Measurements from ENCODE around the gene MSN. TPM values are rescaled to one million over a fixed set of nuclear protein-coding genes. Genes with fewer than 3 reads are reported as not detected.

The MSN gene
- total RNA-seq, 2 experiments from 2014 or later, result 268 to 273 TPM

DNA sequence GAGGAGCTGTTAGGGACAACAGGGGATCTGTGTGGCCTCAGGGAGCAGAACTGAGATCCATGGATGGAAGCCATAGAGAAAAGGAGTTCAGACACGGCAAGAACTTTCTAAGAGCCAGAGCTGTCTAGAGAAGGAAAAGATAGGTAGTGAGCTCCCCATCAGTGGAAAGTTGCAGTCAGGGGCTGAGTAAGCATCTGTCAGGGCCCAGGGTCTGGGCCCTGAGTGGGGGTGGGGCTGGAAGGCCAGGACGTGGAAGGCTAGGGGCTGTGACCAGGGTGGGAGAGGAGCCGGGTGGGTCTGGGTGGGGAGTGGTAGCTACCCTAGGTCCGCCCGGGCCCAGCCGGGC is 324 bp upstream of the MSN start:
- Histone ChIP-seq H3K4me3 (ENCODE audit: low read length) (peak overlapping the region; percentile 15), H3K4me1 (ENCODE audit: insufficient read depth, low read length) (peaks cover 19% of the 10 kb centered on the region), H3K27me3 (ENCODE audit: control insufficient read depth in 1 of 2, insufficient read depth in 2 of 2, low read length in 2 of 2) (no peaks in the 10 kb centered on the region), H3K9me3 (ENCODE audit: control insufficient read depth in 1 of 2, insufficient read depth in 1 of 2, low read length in 2 of 2) (no peaks in the 10 kb centered on the region), H3K27ac (ENCODE audit: low read depth in 1 of 2, low read length in 2 of 2) (peak overlapping the region in 1 of 2 donors; percentile 13), H3K36me3 (ENCODE audit: insufficient read depth, low read length) (peaks cover 4% of the 10 kb centered on the region)
- ChIA-PET POLR2A (interaction anchor here (0.7 to 4.5 kb wide), 6 partner anchors 19 to 350 kb away, joined by 3 to 25 read pairs (median 8); no protein-coding TSS in a partner anchor), CTCF (interaction anchor here (1.7 kb wide), 1 partner anchor 9 kb away, joined by 5 read pairs; no protein-coding TSS in a partner anchor)
- Mint-ChIP-seq H3K27me3 (no peaks in the 10 kb centered on the region), H3K36me3 (ENCODE audit: low read depth) (peaks cover 42% of the 10 kb centered on the region), H3K4me3 (peak overlapping the region; percentile 93), H3K27ac (peak overlapping the region; percentile 93), H3K4me1 (ENCODE audit: low read depth) (peaks cover 42% of the 10 kb centered on the region), H3K9me3 (no peaks in the 10 kb centered on the region)
- no peak for ATAC-seq (ENCODE audit: poor library complexity)
- DNase-seq, result peak in 1 of 14 experiments; percentile 5
- TF ChIP-seq, protein P1, sequence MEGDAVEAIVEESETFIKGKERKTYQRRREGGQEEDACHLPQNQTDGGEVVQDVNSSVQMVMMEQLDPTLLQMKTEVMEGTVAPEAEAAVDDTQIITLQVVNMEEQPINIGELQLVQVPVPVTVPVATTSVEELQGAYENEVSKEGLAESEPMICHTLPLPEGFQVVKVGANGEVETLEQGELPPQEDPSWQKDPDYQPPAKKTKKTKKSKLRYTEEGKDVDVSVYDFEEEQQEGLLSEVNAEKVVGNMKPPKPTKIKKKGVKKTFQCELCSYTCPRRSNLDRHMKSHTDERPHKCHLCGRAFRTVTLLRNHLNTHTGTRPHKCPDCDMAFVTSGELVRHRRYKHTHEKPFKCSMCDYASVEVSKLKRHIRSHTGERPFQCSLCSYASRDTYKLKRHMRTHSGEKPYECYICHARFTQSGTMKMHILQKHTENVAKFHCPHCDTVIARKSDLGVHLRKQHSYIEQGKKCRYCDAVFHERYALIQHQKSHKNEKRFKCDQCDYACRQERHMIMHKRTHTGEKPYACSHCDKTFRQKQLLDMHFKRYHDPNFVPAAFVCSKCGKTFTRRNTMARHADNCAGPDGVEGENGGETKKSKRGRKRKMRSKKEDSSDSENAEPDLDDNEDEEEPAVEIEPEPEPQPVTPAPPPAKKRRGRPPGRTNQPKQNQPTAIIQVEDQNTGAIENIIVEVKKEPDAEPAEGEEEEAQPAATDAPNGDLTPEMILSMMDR (IDR thresholded peaks at IDR 0.05), result no peak
- intact Hi-C loops (cut with DNase I, micrococcal nuclease), result loop anchor here (1.0 to 5.0 kb wide), 2 partner anchors 35 to 72 kb away; no protein-coding TSS in a partner anchor

DNA sequence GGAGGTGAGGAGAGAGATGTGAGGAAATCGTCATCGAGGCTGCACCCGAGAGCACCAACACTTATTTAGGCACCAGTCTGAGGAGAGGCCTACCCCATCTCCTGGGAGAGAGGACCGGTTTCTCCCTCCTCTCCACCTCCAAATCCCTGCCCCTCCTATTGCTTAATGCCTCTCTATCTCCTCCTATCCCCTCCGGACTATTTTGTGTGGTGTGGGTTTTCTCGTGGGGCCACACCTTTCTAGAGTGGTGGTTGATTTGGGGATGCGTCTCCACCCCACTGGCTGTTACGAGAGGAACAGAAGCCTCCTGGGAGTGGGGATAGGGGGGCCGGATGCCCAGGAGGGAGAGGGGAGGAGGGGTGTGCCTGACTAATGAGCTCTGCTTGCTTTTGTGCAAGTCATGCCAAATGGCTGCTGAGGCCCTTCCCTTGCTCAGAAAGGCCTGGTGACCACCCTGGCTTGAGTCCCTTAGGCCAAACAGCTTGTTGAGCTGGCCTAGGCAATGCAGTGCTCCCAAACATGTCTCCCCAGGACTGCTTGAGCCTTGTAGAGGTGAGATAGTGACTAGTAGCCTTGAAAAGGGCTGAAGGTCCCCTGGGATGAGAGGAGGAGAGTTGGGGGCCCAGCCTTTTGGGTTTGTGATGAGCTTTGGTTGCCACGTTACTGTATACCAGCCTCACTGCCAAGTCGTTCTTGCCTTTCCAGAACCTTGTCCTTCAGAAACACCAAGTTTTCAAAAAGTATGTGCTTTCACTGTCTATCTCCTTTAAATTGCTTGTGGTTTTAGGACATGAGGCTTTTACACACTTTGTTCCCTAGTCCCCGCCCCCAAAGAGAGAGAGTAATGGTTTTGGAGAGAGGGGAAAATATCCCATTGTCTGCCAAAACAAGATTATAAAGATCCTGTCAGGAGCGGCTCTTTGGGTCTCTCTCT is 1.2 kb downstream of the MSN start:
- peak overlapping the region; percentile 73 for H3K4me3 ChIP-seq (ENCODE audit: low read length)
- ATAC-seq (ENCODE audit: poor library complexity) (peak; percentile 70), DNase-seq (peak; percentile 11 to 85 (median 53))
- ChIA-PET POLR2A (interaction anchor here (0.6 to 4.5 kb wide), 8 partner anchors 12 to 336 kb away, joined by 3 to 25 read pairs (median 6); no protein-coding TSS in a partner anchor), CTCF (interaction anchor here (1.7 kb wide), 1 partner anchor 11 kb away, joined by 5 read pairs; no protein-coding TSS in a partner anchor)
- peaks cover 11% of the 10 kb centered on the region for H3K36me3 ChIP-seq (ENCODE audit: insufficient read depth, low read length)
- intact Hi-C loops (cut with DNase I, micrococcal nuclease), result loop anchor here (2.0 to 5.0 kb wide), 4 partner anchors 30 to 74 kb away; no protein-coding TSS in a partner anchor
- H3K4me1 Mint-ChIP-seq (ENCODE audit: low read depth), result peaks cover 55% of the 10 kb centered on the region
- H3K4me1 ChIP-seq (ENCODE audit: insufficient read depth, low read length), result peaks cover 29% of the 10 kb centered on the region
- H3K27me3 Mint-ChIP-seq, result no peaks in the 10 kb centered on the region
- H3K9me3 Mint-ChIP-seq, result no peaks in the 10 kb centered on the region
- H3K27ac Mint-ChIP-seq, result peak overlapping the region; percentile 93
- peak overlapping the region; percentile 72 to 84 for H3K27ac ChIP-seq (ENCODE audit: low read depth in 1 of 2, low read length in 2 of 2)
- no peaks in the 10 kb centered on the region for H3K27me3 ChIP-seq (ENCODE audit: control insufficient read depth in 1 of 2, insufficient read depth in 2 of 2, low read length in 2 of 2)
- TF ChIP-seq, protein P1 (IDR thresholded peaks at IDR 0.05), result no peak
- peaks cover 58% of the 10 kb centered on the region for H3K36me3 Mint-ChIP-seq (ENCODE audit: low read depth)
- no peaks in the 10 kb centered on the region for H3K9me3 ChIP-seq (ENCODE audit: control insufficient read depth in 1 of 2, insufficient read depth in 1 of 2, low read length in 2 of 2)
- peak overlapping the region; percentile 99 for H3K4me3 Mint-ChIP-seq

DNA sequence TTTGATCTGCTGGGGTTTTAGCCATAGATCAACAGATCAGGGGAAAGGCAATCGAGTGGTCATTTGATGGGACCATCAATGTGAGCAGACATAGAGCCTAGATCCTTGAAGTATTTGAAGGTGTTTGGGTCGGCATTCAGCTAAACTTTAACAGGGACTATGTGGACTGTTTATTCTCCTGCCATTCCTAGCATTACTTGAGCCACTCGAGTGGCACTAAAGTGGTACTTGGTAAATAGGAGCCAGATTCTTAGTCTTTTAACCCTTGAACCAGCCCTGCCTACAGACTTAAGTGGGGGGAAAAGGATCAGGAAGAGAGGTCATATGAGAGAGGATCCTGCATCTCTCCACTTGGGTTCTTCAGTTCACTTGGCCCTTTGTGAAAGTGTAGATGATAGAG is 3.8 kb downstream of the MSN start:
- CTCF ChIA-PET, result interaction anchor here (1.7 kb wide), 1 partner anchor 35 kb away, joined by 5 read pairs; no protein-coding TSS in a partner anchor
- no peak for DNase-seq

More for the DNA sequence above, 3.8 kb downstream of the MSN start:
- Mint-ChIP-seq H3K27me3 (no peaks in the 10 kb centered on the region), H3K27ac (peak overlapping the region; percentile 93), H3K36me3 (ENCODE audit: low read depth) (peaks cover 81% of the 10 kb centered on the region), H3K9me3 (no peaks in the 10 kb centered on the region), H3K4me1 (ENCODE audit: low read depth) (peaks cover 82% of the 10 kb centered on the region), H3K4me3 (peak overlapping the region; percentile 87)
- no peaks in the 10 kb centered on the region for H3K27me3 ChIP-seq (ENCODE audit: control insufficient read depth in 1 of 2, insufficient read depth in 2 of 2, low read length in 2 of 2)
- POLR2A ChIA-PET, result interaction anchor here (1.3 to 1.6 kb wide), 2 partner anchors 23 to 70 kb away, joined by 3 to 4 read pairs; no protein-coding TSS in a partner anchor
- TF ChIP-seq, protein P1 (IDR thresholded peaks at IDR 0.05), result no peak
- peaks cover 15% of the 10 kb centered on the region for H3K36me3 ChIP-seq (ENCODE audit: insufficient read depth, low read length)
- H3K4me3 ChIP-seq (ENCODE audit: low read length), result peak overlapping the region; percentile 73
- ATAC-seq (ENCODE audit: poor library complexity), result no peak
- H3K27ac ChIP-seq (ENCODE audit: low read depth in 1 of 2, low read length in 2 of 2), result peak overlapping the region; percentile 46 to 49
- intact Hi-C loops (cut with DNase I, micrococcal nuclease), result loop anchor here in 1 of 2 experiments (5.0 kb wide), 1 partner anchor 46 kb away; no protein-coding TSS in a partner anchor
- peaks cover 51% of the 10 kb centered on the region for H3K4me1 ChIP-seq (ENCODE audit: insufficient read depth, low read length)
- no peaks in the 10 kb centered on the region for H3K9me3 ChIP-seq (ENCODE audit: control insufficient read depth in 1 of 2, insufficient read depth in 1 of 2, low read length in 2 of 2)

Data from CD4-positive, alpha-beta T cell (primary cell).